DND-41 (cell line): ENCODE results near the gene RFX1.

Experiments
- CTCF ChIP-seq: IDR thresholded peaks from 2 replicates; pipeline ENCODE4 v1.5.1; 2012; ENCODE audit warnings: borderline replicate concordance, low read length, moderate library complexity, mild to moderate bottlenecking; ENCODE audit not compliant: poor library complexity, severe bottlenecking; ENCODE audit errors: extremely low read depth
- EZH2 ChIP-seq: IDR thresholded peaks from 3 replicates; pipeline ENCODE4 v1.6.1; 2012; ENCODE audit warnings: borderline replicate concordance, low read depth, mild to moderate bottlenecking, moderate library complexity, low read length, inconsistent platforms; ENCODE audit not compliant: severe bottlenecking

- TF ChIP-seq CTCF: no peak
- no peak for TF ChIP-seq EZH2
Observed at GRCh38 chr19:13976446-13976845, 29.7 kb downstream of the RFX1 start.
